Measurements from ENCODE around the gene TIAM2.

The TIAM2 gene

GRCh38 chr6:155130161-155130853 lies 135.2 kb downstream of the TIAM2 start:
- peak; percentile 74 for DNase-seq (ENCODE audit: low read depth)

- no peak for DNase-seq (ENCODE audit: low read depth)
These were observed 137.5 kb downstream of the TIAM2 start for GRCh38 chr6:155132617-155133016.

- no peak for DNase-seq (ENCODE audit: low read depth)
These were observed 145.9 kb downstream of the TIAM2 start for GRCh38 chr6:155141002-155141401.

GRCh38 chr6:155141512-155141911 lies 146.4 kb downstream of the TIAM2 start:
- no peak for DNase-seq (ENCODE audit: low read depth)

- DNase-seq (ENCODE audit: low read depth): no peak
These were observed 147.3 kb downstream of the TIAM2 start for GRCh38 chr6:155142168-155143028.

- DNase-seq (ENCODE audit: low read depth): peak; percentile 68
These were observed 148.0 kb downstream of the TIAM2 start for GRCh38 chr6:155143029-155143577.

GRCh38 chr6:155143578-155144106 lies 148.5 kb downstream of the TIAM2 start:
- no peak for DNase-seq (ENCODE audit: low read depth)

GRCh38 chr6:155146205-155146604 lies 151.1 kb downstream of the TIAM2 start:
- DNase-seq (ENCODE audit: low read depth): no peak

- DNase-seq (ENCODE audit: low read depth): no peak
These were observed 153.0 kb downstream of the TIAM2 start for GRCh38 chr6:155147958-155148663.

GRCh38 chr6:155150967-155151671 lies 156.0 kb downstream of the TIAM2 start:
- DNase-seq (ENCODE audit: low read depth): no peak

GRCh38 chr6:155152211-155153076 lies 157.3 kb downstream of the TIAM2 start:
- no peak for DNase-seq (ENCODE audit: low read depth)

GRCh38 chr6:155154158-155154830 lies 159.2 kb downstream of the TIAM2 start:
- DNase-seq (ENCODE audit: low read depth): peak; percentile 89

- peak; percentile 28 for DNase-seq (ENCODE audit: low read depth)
These were observed 160.8 kb downstream of the TIAM2 start for GRCh38 chr6:155155787-155156447.

- peak; percentile 32 for DNase-seq (ENCODE audit: low read depth)
These were observed 162.0 kb downstream of the TIAM2 start for GRCh38 chr6:155157101-155157500.

GRCh38 chr6:155158030-155158843 lies 163.1 kb downstream of the TIAM2 start:
- DNase-seq (ENCODE audit: low read depth): no peak

GRCh38 chr6:155162682-155163081 lies 167.6 kb downstream of the TIAM2 start:
- no peak for DNase-seq (ENCODE audit: low read depth)

GRCh38 chr6:155163601-155164000 lies 168.5 kb downstream of the TIAM2 start:
- no peak for DNase-seq (ENCODE audit: low read depth)

GRCh38 chr6:155165029-155165710 lies 170.1 kb downstream of the TIAM2 start:
- no peak for DNase-seq (ENCODE audit: low read depth)

Measured in amniotic epithelial cell (primary cell).